ACHN (cell line): ENCODE measurements around the gene CCDC6.

ENCODE experiments used
- DNase-seq: peaks from one replicate; pipeline ENCODE4 v3.0.0-alpha.2; 2015
- in situ Hi-C: cut with HindIII; loops from 2 replicates; pipeline ENCODE4 v1.10.0; 2017; ENCODE audit warnings: low sequenced_read_pairs, low pct_ligation_motif_present, low pct_unique_long_range_greater_than_20kb

Gene CCDC6

DNA sequence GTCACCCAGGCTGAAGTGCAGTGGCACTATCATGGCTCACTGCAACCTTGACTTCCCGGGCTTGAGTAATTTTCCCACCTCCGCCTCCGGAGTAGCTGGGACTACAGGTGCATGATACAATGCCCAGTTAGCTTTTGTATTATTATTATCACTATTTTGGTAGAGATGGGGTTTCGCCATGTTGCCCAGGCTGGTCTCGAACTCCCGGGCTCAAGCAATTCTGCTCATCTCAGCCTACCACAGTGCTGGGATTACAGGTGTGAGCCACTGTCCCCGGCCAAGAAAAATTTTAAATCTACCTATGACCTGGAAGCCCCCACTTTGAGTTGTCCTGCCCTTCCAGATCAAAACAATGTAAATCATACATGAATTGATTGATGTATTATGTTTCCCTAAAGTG, 38.8 kb downstream of the CCDC6 start:
- in situ Hi-C loops: no loop called here
- DNase-seq: no peak

DNA sequence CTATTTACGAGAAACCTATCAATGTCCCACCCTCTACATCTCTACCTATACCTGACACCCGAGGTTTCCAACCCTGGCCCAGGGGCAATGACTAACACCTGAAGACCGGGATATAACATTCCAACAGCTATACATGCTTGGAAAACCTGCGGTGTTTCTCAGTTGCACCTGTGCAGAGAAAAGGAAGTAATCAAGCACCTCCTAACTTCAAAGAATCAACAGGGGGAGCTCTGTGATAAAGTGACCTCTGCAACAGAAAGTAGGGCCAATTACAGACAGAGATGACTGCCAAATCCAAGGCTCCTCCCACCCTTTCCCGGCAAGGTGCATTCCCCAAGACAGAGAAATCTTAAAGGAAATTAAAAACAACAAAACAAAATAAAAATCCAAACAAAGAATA, 41.3 kb downstream of the CCDC6 start:
- peak; percentile 49 for DNase-seq
- in situ Hi-C loops: no loop called here

DNA sequence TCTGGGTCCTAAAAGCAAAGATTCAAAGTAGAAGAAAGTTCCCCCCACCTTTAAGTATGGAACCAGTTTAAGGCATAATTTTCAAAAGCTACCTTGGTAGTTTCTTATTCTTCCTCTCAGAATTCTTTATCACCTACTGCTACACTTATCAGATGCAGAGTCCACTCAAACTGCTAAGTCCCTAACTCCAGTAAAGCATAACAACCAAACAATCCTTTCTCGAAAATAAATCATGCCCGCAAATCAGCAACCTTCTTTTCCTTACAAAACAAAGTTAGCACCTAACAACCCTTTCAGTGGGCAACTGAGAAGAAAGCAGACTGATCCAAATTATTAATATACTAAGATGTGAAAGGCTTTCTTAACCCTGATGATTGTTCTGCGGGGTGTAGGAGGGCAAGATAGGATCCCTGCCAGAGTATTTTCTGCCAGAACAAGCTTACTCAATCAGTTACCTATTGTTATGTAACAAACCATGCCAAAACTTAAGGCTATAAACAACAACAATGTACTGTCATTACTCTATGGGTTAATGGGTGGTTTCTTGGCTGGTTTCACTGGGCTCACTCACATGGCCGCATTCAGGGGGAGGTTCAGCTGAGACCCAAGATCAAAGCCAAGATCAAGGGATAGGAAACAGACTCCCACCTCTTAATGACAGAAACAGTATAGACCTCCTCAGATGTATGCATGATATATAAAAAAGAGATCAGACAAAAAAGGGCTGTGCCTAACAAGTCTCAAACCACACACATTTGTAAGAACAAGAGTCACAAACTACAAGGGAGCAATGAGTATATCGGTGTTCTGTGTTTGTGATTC, 42.0 kb downstream of the CCDC6 start:
- in situ Hi-C loops: no loop called here
- DNase-seq: no peak

DNA sequence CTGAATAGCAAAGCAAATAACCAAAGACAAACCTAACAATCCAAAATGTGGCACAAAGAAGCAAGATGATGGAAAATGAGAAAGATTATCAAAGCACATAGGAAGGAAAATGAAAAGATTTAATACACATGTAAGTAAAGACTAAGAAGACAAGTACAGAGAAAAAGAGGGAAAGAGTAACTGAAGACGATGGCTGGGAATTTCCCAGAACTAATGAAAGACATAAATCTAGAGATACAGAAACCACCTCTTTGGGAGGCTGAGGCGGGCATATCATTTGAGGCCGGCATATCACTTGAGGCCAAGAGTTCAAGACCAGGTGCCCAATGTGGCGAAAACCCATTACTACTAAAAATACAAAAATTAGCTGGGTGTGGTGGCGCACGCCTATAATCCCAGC, 46.8 kb downstream of the CCDC6 start:
- DNase-seq: no peak
- in situ Hi-C loops: no loop called here

DNA sequence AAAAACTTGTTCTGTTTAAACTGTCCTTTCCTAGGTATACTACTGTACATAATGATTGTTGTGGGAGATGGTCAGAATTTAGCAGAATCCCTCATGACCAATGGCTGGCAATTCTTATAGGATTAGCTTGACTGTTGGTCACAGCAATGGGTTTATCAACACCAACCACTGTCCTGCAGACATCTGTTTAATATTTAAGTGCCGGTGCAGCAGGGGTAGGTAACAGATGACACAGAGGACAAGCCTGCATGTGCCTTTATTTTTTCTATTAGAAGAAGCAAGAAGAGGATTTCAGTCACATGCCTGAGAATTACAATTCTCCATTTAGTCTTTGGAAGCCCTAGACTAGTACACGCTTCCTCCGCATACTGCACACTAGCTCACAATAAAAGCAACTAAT, 48.4 kb downstream of the CCDC6 start:
- in situ Hi-C loops: no loop called here
- DNase-seq: no peak

DNA sequence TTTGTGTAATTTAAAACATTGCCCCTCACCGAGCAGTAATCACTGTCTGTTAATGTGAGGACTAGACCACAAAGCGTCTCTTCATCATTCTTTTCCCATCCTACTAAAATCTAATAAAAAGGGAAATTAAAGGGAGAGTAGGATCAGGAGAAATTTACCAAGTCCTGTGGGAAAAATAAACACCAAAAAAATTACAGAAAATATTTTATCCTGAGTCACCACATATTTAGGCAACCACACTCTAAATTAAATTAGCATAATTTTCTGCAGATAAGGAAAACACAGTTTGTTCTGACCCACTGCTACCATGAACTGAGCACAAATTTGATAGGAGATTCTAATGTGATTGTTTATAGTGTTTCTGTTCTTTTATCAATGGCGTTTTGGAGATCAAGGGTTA, 49.3 kb downstream of the CCDC6 start:
- in situ Hi-C loops: no loop called here
- DNase-seq: no peak

DNA sequence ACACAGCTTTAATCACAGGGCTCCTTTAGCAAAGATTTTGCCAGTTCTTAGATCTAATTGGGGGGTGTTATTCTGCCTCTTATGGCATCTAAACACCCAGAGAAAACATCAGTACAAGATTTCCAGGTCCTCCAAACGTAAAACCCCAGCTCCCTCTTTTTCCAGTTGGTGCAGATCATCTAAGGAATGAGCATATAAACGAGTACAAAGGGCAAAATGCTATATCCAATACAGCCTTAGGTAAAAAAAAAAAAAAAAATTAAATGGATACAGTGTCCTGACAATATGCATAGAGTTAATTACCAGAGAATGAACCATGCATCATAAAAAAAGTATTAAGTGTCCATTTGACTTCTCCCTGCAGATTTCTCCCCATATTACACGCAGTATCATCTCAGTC, 50.3 kb downstream of the CCDC6 start:
- no peak for DNase-seq
- in situ Hi-C loops: no loop called here

DNA sequence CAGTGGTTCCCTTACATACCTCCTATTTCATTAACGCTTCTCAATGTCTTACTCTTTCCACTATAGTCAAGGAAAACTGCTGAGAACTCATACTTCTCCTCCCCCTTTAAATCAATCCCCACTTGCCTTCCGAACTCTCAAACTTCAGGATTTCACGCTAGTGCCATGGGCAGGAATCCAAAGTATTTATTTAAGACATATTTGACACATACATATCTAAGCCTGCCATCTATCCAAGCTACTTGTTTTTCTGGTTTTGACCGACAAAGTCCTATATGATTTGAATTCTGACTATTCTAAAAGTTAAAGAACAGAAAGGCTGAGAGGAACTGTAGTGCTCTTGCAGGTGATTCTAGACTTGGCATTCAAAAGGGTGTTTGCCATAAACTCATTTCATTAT, 51.8 kb downstream of the CCDC6 start:
- in situ Hi-C loops: no loop called here
- DNase-seq: no peak

DNA sequence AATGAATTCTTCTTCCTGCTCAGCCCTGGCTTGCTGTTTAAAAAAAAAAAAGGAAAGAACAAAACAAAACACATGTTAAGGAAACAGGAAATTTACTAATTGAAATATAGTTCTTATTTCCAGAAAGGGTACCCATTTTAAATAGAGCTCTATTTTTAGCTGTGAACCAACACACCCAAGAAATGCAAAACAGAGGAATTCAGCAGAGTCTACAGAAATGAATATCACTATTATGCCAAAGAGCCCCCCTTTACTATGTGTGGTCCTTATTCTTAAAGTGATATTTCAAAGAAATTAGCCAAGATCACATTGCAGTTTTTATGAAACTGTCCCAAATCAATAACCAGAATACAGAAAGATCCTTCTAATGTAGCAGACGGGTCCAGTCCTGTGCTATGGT, 53.7 kb downstream of the CCDC6 start:
- in situ Hi-C loops: no loop called here
- no peak for DNase-seq

DNA sequence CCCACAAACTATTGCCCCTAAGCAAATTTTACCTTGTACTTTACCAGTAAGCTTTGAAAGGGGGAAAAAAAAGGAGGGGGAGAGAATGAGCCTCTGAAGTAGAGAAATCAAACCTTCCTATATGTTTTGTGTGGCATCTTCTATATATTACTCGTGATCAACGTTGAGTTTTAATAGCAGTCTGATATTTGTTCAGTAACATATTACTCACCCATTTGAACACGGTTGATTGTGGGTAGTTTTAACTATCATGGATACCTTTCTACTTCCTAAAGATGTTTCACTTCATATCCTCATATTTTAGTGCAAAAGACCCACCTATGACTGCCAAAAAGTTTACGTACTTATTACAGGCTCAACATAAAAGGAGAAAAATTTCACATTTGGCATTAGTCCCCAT, 54.5 kb downstream of the CCDC6 start:
- no peak for DNase-seq
- in situ Hi-C loops: no loop called here

DNA sequence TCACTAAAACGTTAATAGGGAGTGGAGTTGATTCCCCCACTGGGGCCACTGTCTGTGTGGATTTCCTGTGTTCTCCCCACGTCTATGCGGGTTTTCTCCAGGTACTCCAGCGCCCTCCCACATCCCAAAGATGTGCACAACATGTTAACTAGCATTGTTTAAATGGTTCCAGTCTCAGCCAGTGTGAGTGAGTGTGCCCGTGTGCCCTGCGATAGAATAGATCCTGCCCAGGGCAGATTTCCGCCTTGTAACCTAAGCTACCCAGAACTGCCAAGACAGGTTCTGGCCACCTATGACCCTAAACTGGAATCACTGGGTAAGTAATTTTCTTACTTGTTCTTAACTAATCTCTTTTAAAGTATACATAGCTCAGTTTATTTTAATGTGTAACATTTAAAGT, 58.5 kb downstream of the CCDC6 start:
- DNase-seq: no peak
- in situ Hi-C loops: no loop called here

DNA sequence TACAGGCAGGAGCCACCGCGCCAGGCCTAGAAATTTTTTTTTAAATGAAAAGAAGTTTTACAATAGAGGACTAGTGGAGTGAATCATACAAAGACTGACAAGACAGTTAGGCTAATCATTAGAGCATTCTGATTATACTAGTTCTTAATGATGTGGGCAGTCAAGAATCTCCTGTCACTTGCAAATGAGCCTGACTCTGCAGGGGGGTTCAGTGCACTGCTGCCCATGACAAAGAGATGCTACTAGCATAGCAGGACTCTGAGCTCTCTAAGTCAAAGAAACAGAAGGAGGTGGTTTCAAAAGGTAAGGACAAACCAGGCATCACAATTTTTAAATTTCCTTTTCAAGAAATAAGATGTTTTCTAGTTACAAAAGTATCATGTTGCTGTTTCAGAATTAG, 59.0 kb downstream of the CCDC6 start:
- no peak for DNase-seq
- in situ Hi-C loops: no loop called here

DNA sequence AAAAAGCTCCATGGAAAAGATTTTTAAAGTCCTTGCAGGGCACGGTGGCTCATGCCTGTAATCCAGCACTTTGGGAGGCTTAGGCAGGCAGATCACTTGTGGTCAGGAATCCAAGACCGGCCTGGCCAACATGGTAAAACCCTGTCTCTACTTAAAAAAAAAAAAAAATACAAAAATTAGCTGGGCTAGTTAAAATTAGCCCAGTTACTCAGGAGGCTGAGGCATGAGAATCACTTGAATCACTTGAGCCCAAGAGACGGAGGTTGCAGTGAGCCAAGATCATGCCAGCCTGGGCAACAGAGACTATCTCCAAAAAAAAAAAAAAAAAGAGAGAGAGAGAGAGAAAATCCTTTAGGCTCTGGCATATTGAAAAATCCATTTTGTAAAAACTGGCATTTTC, 61.9 kb downstream of the CCDC6 start:
- in situ Hi-C loops: no loop called here
- no peak for DNase-seq

DNA sequence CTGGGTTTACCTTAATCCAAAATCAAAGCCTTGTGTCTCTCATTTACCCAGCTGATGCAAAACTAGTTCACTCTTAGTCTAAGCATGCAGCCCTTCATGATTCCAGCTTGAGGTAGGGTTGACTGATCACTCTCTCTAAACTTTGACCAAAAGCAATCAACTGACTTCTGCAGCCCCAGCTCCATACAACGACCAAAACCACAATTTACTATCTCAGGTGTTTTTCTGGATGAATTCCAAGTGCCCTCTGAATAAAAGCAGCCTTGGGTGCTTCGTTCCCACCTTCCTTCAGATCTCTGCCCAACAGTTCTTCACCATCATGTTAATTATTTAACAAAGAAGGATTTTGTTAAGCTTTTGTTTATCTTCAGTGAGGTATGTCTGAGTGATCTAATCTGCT, 62.6 kb downstream of the CCDC6 start:
- in situ Hi-C loops: no loop called here
- no peak for DNase-seq

DNA sequence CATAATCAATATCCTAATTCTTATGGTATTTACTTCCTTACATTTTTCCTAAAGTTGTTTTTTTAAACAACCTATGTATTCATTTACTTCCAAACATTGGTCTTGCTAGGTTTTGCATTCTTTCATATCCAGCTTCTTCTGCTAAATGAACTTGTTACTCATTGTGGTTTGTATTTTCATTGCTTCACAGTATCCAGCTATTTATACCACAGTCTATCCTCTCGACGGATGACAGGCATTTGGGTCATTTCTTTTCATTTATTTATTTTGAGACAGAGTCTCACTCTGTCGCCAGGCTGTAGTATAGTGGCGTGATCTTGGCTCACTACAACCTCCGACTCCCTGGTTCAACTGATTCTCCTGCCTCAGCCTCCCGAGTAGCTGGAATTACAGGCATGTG, 66.8 kb downstream of the CCDC6 start:
- DNase-seq: no peak
- in situ Hi-C loops: no loop called here

DNA sequence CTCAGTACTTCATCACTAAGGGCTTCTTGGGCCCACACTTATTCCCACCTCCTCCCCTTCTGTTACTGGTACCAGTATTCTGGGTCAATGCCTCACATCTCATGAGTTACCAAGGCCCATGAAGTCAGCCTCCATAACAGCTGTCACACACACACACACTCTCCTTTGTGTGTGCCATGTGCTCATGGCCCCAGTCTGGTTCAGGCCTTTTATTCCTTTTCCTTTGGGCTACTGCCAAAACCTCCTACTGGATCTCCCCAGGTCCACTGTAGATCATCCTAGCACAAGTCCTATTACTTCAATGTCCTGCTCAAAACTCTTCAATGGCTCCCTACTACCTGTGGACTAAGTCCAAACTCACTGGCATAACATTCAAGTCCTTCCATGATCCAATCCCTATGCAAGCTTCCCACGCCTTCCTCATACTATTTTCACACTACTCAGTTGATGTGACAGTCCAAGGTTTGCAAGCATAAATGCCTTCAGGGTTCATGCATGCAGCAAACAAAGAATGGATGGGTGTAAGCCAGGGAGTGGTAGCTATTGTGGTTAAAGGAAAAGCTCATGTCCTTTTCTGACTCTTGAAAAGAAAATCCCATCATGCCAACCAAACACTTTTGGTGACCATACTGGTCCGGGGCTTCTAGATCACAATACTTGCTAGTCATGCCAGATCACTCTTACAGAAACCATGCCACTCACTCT, 68.1 kb downstream of the CCDC6 start:
- in situ Hi-C loops: no loop called here
- no peak for DNase-seq

DNA sequence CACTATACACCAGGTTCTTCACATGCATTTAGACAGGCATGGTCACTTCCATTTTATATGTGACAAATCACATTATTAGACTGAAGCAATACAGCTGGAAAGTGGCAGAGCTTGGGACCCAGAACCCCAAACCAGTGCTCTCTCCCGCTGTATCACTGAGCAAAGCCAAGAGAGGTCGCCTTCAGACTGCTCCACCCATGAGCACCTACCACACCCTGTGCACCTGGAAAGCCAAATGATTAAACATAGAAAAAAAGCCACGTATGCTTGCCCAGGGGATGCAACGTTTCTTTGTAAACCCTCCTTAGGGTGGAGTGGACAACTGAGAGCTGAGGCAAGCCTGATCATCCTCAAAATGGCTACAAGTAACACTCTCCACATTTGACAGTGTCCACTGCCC, 72.5 kb downstream of the CCDC6 start:
- in situ Hi-C loops: no loop called here
- no peak for DNase-seq

DNA sequence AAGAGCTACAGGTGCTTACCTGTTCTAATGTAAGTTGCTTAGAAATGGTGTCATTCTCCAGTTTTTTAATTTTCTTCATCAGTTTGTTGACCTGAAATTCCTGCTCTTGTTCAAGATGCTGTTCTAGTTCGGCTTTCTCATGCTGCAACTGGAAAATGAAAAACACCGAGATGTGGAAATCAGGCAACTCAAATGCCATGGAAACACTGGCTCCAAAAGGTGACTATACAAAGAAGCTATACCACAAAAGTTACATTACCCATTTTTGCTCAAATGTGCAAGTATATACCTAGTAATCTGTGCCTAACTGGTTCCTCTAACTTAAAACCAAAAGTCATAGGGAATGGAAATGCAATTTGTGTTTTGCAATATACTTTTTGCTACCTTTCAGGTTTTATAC, 73.8 kb downstream of the CCDC6 start:
- DNase-seq: no peak
- in situ Hi-C loops: no loop called here

DNA sequence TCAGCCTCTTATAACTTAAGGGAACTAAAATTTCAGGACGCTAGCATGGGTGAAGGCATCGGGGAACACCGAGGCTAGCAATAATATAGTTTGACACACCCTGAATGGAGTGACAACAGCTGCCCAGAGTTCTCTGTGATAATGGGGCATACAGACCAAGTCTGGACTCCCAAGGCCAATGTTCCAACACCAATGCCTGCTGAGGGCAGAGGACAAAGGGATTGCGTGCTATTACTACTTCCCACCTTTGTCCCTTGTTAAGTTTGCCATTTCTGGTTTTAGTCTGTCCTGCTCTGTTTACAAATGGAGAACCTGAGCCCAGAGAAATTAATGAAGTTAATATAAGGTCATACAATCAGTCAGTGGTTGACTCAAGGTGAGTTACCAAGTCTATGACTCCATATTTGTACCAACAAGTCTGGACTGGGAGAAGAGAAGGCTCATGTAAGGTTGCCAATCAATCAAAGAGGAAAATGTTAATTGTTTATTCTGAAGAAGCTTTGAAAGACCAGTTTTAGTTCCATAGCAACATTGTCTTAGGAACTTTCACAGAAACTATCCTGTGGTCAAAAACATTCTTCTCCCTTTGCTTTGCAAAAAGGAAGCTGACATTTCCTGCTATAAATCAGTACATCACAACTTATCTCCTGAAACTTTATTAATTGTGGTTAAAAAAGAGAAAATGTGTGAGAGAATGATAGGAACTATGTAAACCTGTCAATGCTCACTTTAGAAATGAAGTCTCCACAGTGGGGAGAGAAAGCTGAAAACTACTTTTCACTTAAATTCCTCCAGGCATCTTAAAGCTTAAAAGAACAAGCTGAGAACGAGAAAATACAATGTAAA, 74.5 kb downstream of the CCDC6 start:
- no peak for DNase-seq
- in situ Hi-C loops: no loop called here
